Stomach (tissue), 9 donors: ENCODE measurements around the gene HEBP1. TPM values are rescaled to one million over a fixed set of nuclear protein-coding genes. Genes with fewer than 3 reads are reported as not detected.

Experiments
- DNase-seq, 2 donors: peaks; one replicate each; pipeline versions ENCODE4 v3.0.0 to v3.0.0-alpha.2; 2013 to 2019
- H3K27ac ChIP-seq, 5 donors: fragments of 200-600 bp in 4 of 5; sonication (generic) in 4 of 5; one replicate each; pipeline ENCODE4 v1.5.1; 2013 to 2019; ENCODE audit warnings: mild to moderate bottlenecking in 1 of 5, moderate library complexity in 1 of 5
- H3K27me3 ChIP-seq, 3 donors: fragments of 200-600 bp; sonication (generic); one replicate each; pipeline ENCODE4 v1.5.1; 2017 to 2019; ENCODE audit warnings: mixed run types in 1 of 3
- H3K36me3 ChIP-seq, 4 donors: fragments of 200-600 bp; sonication (generic); 1 replicate in 3 of 4; 2 replicates in 1 of 4; pipeline ENCODE4 v1.5.1; 2016 to 2019
- H3K4me1 ChIP-seq, 4 donors: fragments of 200-600 bp; sonication (generic); one replicate each; pipeline ENCODE4 v1.5.1; 2016 to 2019
- H3K4me3 ChIP-seq, 4 donors: fragments of 200-600 bp; sonication (generic) in 3 of 4; one replicate each; pipeline ENCODE4 v1.5.1; 2016 to 2019; ENCODE audit warnings: mild to moderate bottlenecking in 1 of 4
- H3K9me3 ChIP-seq, 4 donors: fragments of 200-600 bp; sonication (generic); one replicate each; pipeline ENCODE4 v1.5.1; 2016 to 2019
- EP300 ChIP-seq: sonication (generic); formaldehyde crosslinking; IDR thresholded peaks from one replicate; pipeline ENCODE4 v1.6.1; 2017; ENCODE audit warnings: antibody characterized with exemption
- POLR2A ChIP-seq, 4 donors: fragments of 450-650 bp; IDR thresholded peaks; one replicate each; pipeline ENCODE4 v1.6.1; 2016; ENCODE audit warnings: antibody characterized with exemption in 4 of 4, control low read depth in 2 of 4, mild to moderate bottlenecking in 1 of 4, moderate library complexity in 1 of 4
- POLR2AphosphoS5 ChIP-seq, 3 donors: sonication (generic); formaldehyde crosslinking; IDR thresholded peaks; one replicate each; pipeline ENCODE4 v1.6.1; 2016; ENCODE audit warnings: antibody characterized with exemption in 3 of 3
- WGBS, 5 donors: extraction: QIAGEN DNeasy Blood & Tissue Kit in 3 of 5; methylation state at CpG; one replicate each; pipeline versions ENCODE4 v1.1.5 to v1.1.7; 2013 to 2018; 5-methylcytosine and 5-hydroxymethylcytosine counted together
- intact Hi-C: fragments of 100-400 bp; cut with DNase I; formaldehyde crosslinking; loops from one replicate; pipeline ENCODE4 v1.15.1; 2023; ENCODE audit warnings: low total_unique reads
- polyA plus RNA-seq, 3 donors: library from polyadenylated mRNA; stranded (reverse); fragments of 200-250 nt; gene quantifications; one replicate each; pipeline ENCODE4 v1.2.3, GENCODE V29; 2013
- total RNA-seq, 5 donors: library from RNA; depleted of rRNA; stranded (reverse); fragments of >200 nt; gene quantifications; one replicate each; pipeline versions ENCODE4 v1.1.0 to v1.2.3, GENCODE V29; 2014 to 2016
- TF ChIP-seq, protein P1 (sequence below), 7 experiments: fragments of 450-650 bp in 4 of 7; fragments of 200-600 bp in 3 of 7; sonication (generic) in 3 of 7; IDR thresholded peaks; one replicate each; pipeline ENCODE4 v1.5.1; 2016 to 2019; ENCODE audit warnings: antibody characterized with exemption in 7 of 7, control low read depth in 2 of 7, mild to moderate bottlenecking in 1 of 7
- donor health status: healthy with polysubstance abuse.
- donor health status: Bipolar disorder and iron deficiency.
- donor health status: healthy.

Gene HEBP1
- total and polyA plus RNA-seq, 8 donors = 0.45 to 57.3 (median 28.6) TPM

- Histone ChIP-seq H3K9me3 (no peaks in the 10 kb centered on the region), H3K36me3 (no peaks in the 10 kb centered on the region), H3K27me3 (no peaks in the 10 kb centered on the region), H3K4me3 (no peak overlapping the region), H3K27ac (no peak overlapping the region), H3K4me1 (peaks cover 5 to 18% (median 13%) of the 10 kb centered on the region in 4 donors)
- intact Hi-C loops = no loop called here
- no peak for TF ChIP-seq EP300
- TF ChIP-seq, protein P1, sequence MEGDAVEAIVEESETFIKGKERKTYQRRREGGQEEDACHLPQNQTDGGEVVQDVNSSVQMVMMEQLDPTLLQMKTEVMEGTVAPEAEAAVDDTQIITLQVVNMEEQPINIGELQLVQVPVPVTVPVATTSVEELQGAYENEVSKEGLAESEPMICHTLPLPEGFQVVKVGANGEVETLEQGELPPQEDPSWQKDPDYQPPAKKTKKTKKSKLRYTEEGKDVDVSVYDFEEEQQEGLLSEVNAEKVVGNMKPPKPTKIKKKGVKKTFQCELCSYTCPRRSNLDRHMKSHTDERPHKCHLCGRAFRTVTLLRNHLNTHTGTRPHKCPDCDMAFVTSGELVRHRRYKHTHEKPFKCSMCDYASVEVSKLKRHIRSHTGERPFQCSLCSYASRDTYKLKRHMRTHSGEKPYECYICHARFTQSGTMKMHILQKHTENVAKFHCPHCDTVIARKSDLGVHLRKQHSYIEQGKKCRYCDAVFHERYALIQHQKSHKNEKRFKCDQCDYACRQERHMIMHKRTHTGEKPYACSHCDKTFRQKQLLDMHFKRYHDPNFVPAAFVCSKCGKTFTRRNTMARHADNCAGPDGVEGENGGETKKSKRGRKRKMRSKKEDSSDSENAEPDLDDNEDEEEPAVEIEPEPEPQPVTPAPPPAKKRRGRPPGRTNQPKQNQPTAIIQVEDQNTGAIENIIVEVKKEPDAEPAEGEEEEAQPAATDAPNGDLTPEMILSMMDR (IDR thresholded peaks at IDR 0.05) = no peak
- no peak for TF ChIP-seq POLR2A (IDR thresholded peaks at IDR 0.05)
- TF ChIP-seq POLR2AphosphoS5 (IDR thresholded peaks at IDR 0.05) = no peak
- DNase-seq = peak; percentile 63 to 65
- WGBS, 5 donors = 43 to 69% (median 64%) methylated on average over 2 of the region's 2 CpGs
Measured at GRCh38 chr12:13005649-13006048, 5.6 kb upstream of the HEBP1 start.

DNA sequence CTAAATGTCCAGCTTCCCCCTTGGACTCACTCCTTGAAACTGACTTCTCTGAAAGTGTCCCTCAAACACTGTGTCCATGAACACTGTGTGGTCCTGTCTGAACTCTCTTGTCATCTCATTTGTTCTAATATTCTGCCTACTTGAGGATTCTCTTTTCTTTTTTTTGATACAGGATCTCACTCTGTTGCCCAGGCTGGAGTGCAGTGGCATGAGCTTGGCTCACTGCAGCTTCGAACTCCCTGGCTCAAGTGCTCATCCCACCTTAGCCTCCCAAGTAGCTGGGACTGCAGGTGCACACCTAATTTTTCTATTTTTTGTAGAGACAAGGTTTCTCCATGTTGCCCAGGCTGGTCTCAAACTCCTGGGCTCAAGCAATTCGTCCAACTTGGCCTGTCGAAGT lies 4.9 kb upstream of the HEBP1 start:
- DNase-seq = no peak
- TF ChIP-seq POLR2AphosphoS5 (IDR thresholded peaks at IDR 0.05) (no peak), EP300 (no peak), POLR2A (IDR thresholded peaks at IDR 0.05) (no peak)
- TF ChIP-seq, protein P1 (IDR thresholded peaks at IDR 0.05) = no peak
- H3K27me3 ChIP-seq = no peaks in the 10 kb centered on the region
- H3K4me1 ChIP-seq = peaks cover 5 to 22% (median 15%) of the 10 kb centered on the region in 4 donors
- no peaks in the 10 kb centered on the region for H3K9me3 ChIP-seq
- H3K36me3 ChIP-seq = no peaks in the 10 kb centered on the region
- no peak overlapping the region for H3K4me3 ChIP-seq
- 40 to 71% (median 67%) methylated on average over 3 of the region's 3 CpGs for WGBS, 5 donors
- no peak overlapping the region for H3K27ac ChIP-seq
- intact Hi-C loops = no loop called here

- no peaks in the 10 kb centered on the region for H3K36me3 ChIP-seq
- no peak for DNase-seq
- 67 to 86% (median 82%) methylated on average over 3 of the region's 3 CpGs for WGBS, 5 donors
- H3K27me3 ChIP-seq = no peaks in the 10 kb centered on the region
- intact Hi-C loops = no loop called here
- peaks cover 5 to 26% (median 20%) of the 10 kb centered on the region in 4 donors for H3K4me1 ChIP-seq
- no peak overlapping the region for H3K4me3 ChIP-seq
- no peak overlapping the region for H3K27ac ChIP-seq
- TF ChIP-seq POLR2AphosphoS5 (IDR thresholded peaks at IDR 0.05) = no peak
- TF ChIP-seq, protein P1 (IDR thresholded peaks at IDR 0.05) = no peak
- TF ChIP-seq EP300 = no peak
- TF ChIP-seq POLR2A (IDR thresholded peaks at IDR 0.05) = no peak
- H3K9me3 ChIP-seq = no peaks in the 10 kb centered on the region
Measured at GRCh38 chr12:13004361-13004760, 4.3 kb upstream of the HEBP1 start.

GRCh38 chr12:13002301-13003097 lies 2.4 kb upstream of the HEBP1 start:
- intact Hi-C loops = no loop called here
- Histone ChIP-seq H3K27ac (no peak overlapping the region), H3K4me1 (peaks cover 20 to 44% (median 37%) of the 10 kb centered on the region in 4 donors), H3K4me3 (no peak overlapping the region), H3K36me3 (no peaks in the 10 kb centered on the region), H3K27me3 (no peaks in the 10 kb centered on the region), H3K9me3 (no peaks in the 10 kb centered on the region)
- DNase-seq = no peak
- no peak for TF ChIP-seq POLR2AphosphoS5 (IDR thresholded peaks at IDR 0.05)
- no peak for TF ChIP-seq EP300
- TF ChIP-seq, protein P1 (IDR thresholded peaks at IDR 0.05) = no peak
- TF ChIP-seq POLR2A (IDR thresholded peaks at IDR 0.05) = no peak
- 93 to 98% (median 96%) methylated on average over 10 of the region's 10 CpGs for WGBS, 5 donors
